DND-41 (cell line): ENCODE results near the gene OSCP1.
"Not testable (repeated sequence)": the region's sequence is repeated elsewhere in the genome, so short reads cannot be mapped to it uniquely, and the experiment has no call there.

Source experiments
- EZH2 ChIP-seq: IDR thresholded peaks from 3 replicates; pipeline ENCODE4 v1.6.1; 2012; ENCODE audit warnings: borderline replicate concordance, low read depth, mild to moderate bottlenecking, moderate library complexity, low read length, inconsistent platforms; ENCODE audit not compliant: severe bottlenecking
- TF ChIP-seq, protein P1 (sequence below): IDR thresholded peaks from 2 replicates; pipeline ENCODE4 v1.5.1; 2012; ENCODE audit warnings: borderline replicate concordance, low read length, moderate library complexity, mild to moderate bottlenecking; ENCODE audit not compliant: poor library complexity, severe bottlenecking; ENCODE audit errors: extremely low read depth

- TF ChIP-seq, protein P1, sequence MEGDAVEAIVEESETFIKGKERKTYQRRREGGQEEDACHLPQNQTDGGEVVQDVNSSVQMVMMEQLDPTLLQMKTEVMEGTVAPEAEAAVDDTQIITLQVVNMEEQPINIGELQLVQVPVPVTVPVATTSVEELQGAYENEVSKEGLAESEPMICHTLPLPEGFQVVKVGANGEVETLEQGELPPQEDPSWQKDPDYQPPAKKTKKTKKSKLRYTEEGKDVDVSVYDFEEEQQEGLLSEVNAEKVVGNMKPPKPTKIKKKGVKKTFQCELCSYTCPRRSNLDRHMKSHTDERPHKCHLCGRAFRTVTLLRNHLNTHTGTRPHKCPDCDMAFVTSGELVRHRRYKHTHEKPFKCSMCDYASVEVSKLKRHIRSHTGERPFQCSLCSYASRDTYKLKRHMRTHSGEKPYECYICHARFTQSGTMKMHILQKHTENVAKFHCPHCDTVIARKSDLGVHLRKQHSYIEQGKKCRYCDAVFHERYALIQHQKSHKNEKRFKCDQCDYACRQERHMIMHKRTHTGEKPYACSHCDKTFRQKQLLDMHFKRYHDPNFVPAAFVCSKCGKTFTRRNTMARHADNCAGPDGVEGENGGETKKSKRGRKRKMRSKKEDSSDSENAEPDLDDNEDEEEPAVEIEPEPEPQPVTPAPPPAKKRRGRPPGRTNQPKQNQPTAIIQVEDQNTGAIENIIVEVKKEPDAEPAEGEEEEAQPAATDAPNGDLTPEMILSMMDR: not testable (repeated sequence)
- not testable (repeated sequence) for TF ChIP-seq EZH2
Measured at GRCh38 chr1:36489258-36490051, 39.2 kb upstream of the OSCP1 start.
